Keratinocyte (primary cell): ENCODE data around the gene ATPAF2.

Experiments
- CTCF ChIP-seq, 3 experiments: IDR thresholded peaks in 1 of 3; conservative IDR thresholded peaks in 1 of 3; optimal IDR thresholded peaks in 1 of 3; 2 replicates in 2 of 3; 3 replicates in 1 of 3; pipeline versions ENCODE3 to v1.5.1; 2011; ENCODE audit warnings: low read length in 3 of 3, mild to moderate bottlenecking in 3 of 3, moderate library complexity in 2 of 3, control low read depth in 1 of 3, inconsistent platforms in 1 of 3; ENCODE audit not compliant: insufficient read depth in 2 of 3; ENCODE audit errors: extremely low read depth in 1 of 3
- EZH2 ChIP-seq: IDR thresholded peaks from one replicate; pipeline ENCODE4 v1.6.1; 2012; ENCODE audit warnings: inconsistent platforms, mild to moderate bottlenecking, low read length, moderate library complexity

- TF ChIP-seq EZH2 (no peak), CTCF (optimal IDR thresholded peaks at IDR 0.05 in 1 of 3, IDR thresholded peaks at IDR 0.05 in 1 of 3, conservative IDR thresholded peaks at IDR 0.05 in 1 of 3; ENCODE audit: extremely low read depth in 1 of 3, insufficient read depth in 2 of 3, low read length in 3 of 3) (no peak)
Observed at GRCh38 chr17:18059283-18059682, 20.3 kb upstream of the ATPAF2 start.
